H1 (cell line): ENCODE data around the gene PPWD1. TPM values are rescaled to one million over a fixed set of nuclear protein-coding genes. Genes with fewer than 3 reads are reported as not detected.

Experiments
- CTCF ChIA-PET: fragments of 300-600 bp; sonication (Branson Sonifier 250); formaldehyde crosslinking; loops from one replicate; lab custom pipeline; 2021; ENCODE audit not compliant: partially characterized antibody; lab: Charles Lee
- POLR2A ChIA-PET: fragments of 300-600 bp; sonication (Branson Sonifier 250); formaldehyde crosslinking; loops from one replicate; lab custom pipeline; 2021; ENCODE audit warnings: inconsistent platforms; ENCODE audit not compliant: partially characterized antibody; lab: Charles Lee
- DNase-seq, 2 experiments: peaks; one replicate each; pipeline versions ENCODE4 v3.0.0 to v3.0.0-alpha.2; 2010 to 2022; ENCODE audit warnings: low spot score in 2 of 2, low read depth in 1 of 2, mixed read lengths in 1 of 2
- FAIRE-seq: peaks from 2 replicates; lab custom pipeline; 2011; peaks lifted over from hg19 to GRCh38; lab: Jason Lieb, UNC
- H2AFZ ChIP-seq: 2 replicates; pipeline ENCODE4 v1.8.1; 2012; ENCODE audit warnings: low read length, inconsistent platforms
- H2AK5ac ChIP-seq: 2 replicates; pipeline ENCODE4 v1.6.1; 2013; ENCODE audit warnings: low read depth, low read length
- H2BK120ac ChIP-seq: replicated peaks from 2 replicates; pipeline ENCODE3; 2013; ENCODE audit warnings: low read depth, low read length, inconsistent platforms
- H2BK12ac ChIP-seq: 2 replicates; pipeline ENCODE4 v1.6.1; 2013; ENCODE audit warnings: low read depth, low read length
- H2BK15ac ChIP-seq: 2 replicates; pipeline ENCODE4 v1.6.1; 2013; ENCODE audit warnings: low read length
- H2BK20ac ChIP-seq: 2 replicates; pipeline ENCODE4 v1.6.1; 2013; ENCODE audit warnings: low read length
- H2BK5ac ChIP-seq: 2 replicates; pipeline ENCODE4 v1.6.1; 2013; ENCODE audit warnings: low read depth, low read length
- H3K14ac ChIP-seq: 2 replicates; pipeline ENCODE4 v1.6.1; 2013; ENCODE audit warnings: inconsistent platforms; ENCODE audit not compliant: insufficient read length
- H3K18ac ChIP-seq: 2 replicates; pipeline ENCODE4 v1.6.1; 2013; ENCODE audit warnings: low read length; ENCODE audit errors: extremely low read depth
- H3K23ac ChIP-seq: 2 replicates; pipeline ENCODE4 v1.6.1; 2013; ENCODE audit warnings: inconsistent platforms; ENCODE audit not compliant: insufficient read length
- H3K23me2 ChIP-seq: 2 replicates; pipeline ENCODE4 v1.6.1; 2013; ENCODE audit warnings: low read depth, low read length
- H3K27ac ChIP-seq: 2 replicates; pipeline ENCODE4 v1.6.1; 2011; ENCODE audit warnings: low read depth, low read length, inconsistent platforms
- H3K27me3 ChIP-seq, 4 experiments: replicated peaks in 1 of 4; 1 replicate in 1 of 4; 2 replicates in 3 of 4; pipeline versions ENCODE4 v1.6.1 to v1.8.1; 2011 to 2013; ENCODE audit warnings: low read length in 3 of 4, mild to moderate bottlenecking in 3 of 4, inconsistent platforms in 2 of 4, mixed read lengths in 2 of 4, moderate library complexity in 1 of 4; ENCODE audit not compliant: control insufficient read depth in 3 of 4, insufficient read depth in 3 of 4; ENCODE audit errors: extremely low read depth in 1 of 4
- H3K36me3 ChIP-seq, 4 experiments: 2 replicates each; pipeline versions ENCODE4 v1.6.1 to v1.8.1; 2011 to 2013; ENCODE audit warnings: mild to moderate bottlenecking in 4 of 4, low read length in 3 of 4, moderate library complexity in 2 of 4, control low read depth in 1 of 4, inconsistent platforms in 1 of 4; ENCODE audit not compliant: insufficient read depth in 4 of 4, control insufficient read depth in 2 of 4
- H3K4ac ChIP-seq: replicated peaks from 2 replicates; pipeline ENCODE3; 2013; ENCODE audit warnings: low read length, low read depth, mixed read lengths, inconsistent platforms; ENCODE audit not compliant: insufficient read length
- H3K4me1 ChIP-seq, 4 experiments: replicated peaks in 1 of 4; 1 replicate in 1 of 4; 2 replicates in 3 of 4; pipeline versions ENCODE4 v1.6.1 to v1.8.1; 2011 to 2013; ENCODE audit warnings: low read length in 3 of 4, inconsistent platforms in 2 of 4, mixed read lengths in 1 of 4; ENCODE audit not compliant: insufficient read depth in 4 of 4, control insufficient read depth in 3 of 4
- H3K4me2 ChIP-seq, 2 experiments: 2 replicates each; pipeline versions ENCODE4 v1.6.1 to v1.8.1; 2011 to 2013; ENCODE audit warnings: low read depth in 2 of 2, low read length in 2 of 2, control low read depth in 1 of 2, inconsistent platforms in 1 of 2, mild to moderate bottlenecking in 1 of 2; ENCODE audit not compliant: insufficient read depth in 1 of 2
- H3K4me3 ChIP-seq, 4 experiments: fragments of 200-600, 300-600 bp in 1 of 4; sonication (generic), shearing (Covaris generic), sonication (Bioruptor Twin) in 1 of 4; 2 replicates each; pipeline versions ENCODE4 v1.5.1 to v1.8.1; 2011 to 2016; ENCODE audit warnings: low read length in 4 of 4, low read depth in 3 of 4, control low read depth in 2 of 4, inconsistent platforms in 2 of 4, mild to moderate bottlenecking in 2 of 4, mixed read lengths in 1 of 4, moderate library complexity in 1 of 4; ENCODE audit not compliant: insufficient read depth in 2 of 4; ENCODE audit errors: extremely low read depth in 1 of 4
- H3K56ac ChIP-seq: replicated peaks from 2 replicates; pipeline ENCODE3; 2013; ENCODE audit warnings: low read depth, mild to moderate bottlenecking, mixed read lengths, low read length, inconsistent platforms; ENCODE audit not compliant: insufficient read length
- H3K79me1 ChIP-seq: 2 replicates; pipeline ENCODE4 v1.6.1; 2013; ENCODE audit warnings: low read depth, low read length, control low read depth
- H3K79me2 ChIP-seq, 2 experiments: 2 replicates each; pipeline versions ENCODE4 v1.6.1 to v1.8.1; 2012 to 2013; ENCODE audit warnings: low read length in 2 of 2, mild to moderate bottlenecking in 2 of 2, inconsistent platforms in 1 of 2; ENCODE audit not compliant: insufficient read depth in 2 of 2, control insufficient read depth in 1 of 2
- H3K9ac ChIP-seq, 4 experiments: replicated peaks in 1 of 4; 1 replicate in 1 of 4; 2 replicates in 3 of 4; pipeline versions ENCODE4 v1.6.1 to v1.8.1; 2011 to 2013; ENCODE audit warnings: low read depth in 3 of 4, low read length in 3 of 4, control low read depth in 2 of 4, mild to moderate bottlenecking in 2 of 4, moderate library complexity in 2 of 4, inconsistent platforms in 1 of 4; ENCODE audit errors: extremely low read depth in 1 of 4
- H3K9me3 ChIP-seq, 2 experiments: 2 replicates each; pipeline versions ENCODE4 v1.6.1 to v1.8.1; 2012 to 2013; ENCODE audit warnings: mild to moderate bottlenecking in 2 of 2, moderate library complexity in 2 of 2, control low read depth in 1 of 2, inconsistent platforms in 1 of 2, low read depth in 1 of 2, low read length in 1 of 2, mixed read lengths in 1 of 2; ENCODE audit not compliant: insufficient read depth in 2 of 2
- H4K20me1 ChIP-seq, 2 experiments: replicated peaks in 1 of 2; 2 replicates each; pipeline versions ENCODE3 to v1.8.1; 2011 to 2013; ENCODE audit warnings: inconsistent platforms in 2 of 2, low read length in 2 of 2, mild to moderate bottlenecking in 1 of 2; ENCODE audit not compliant: insufficient read depth in 2 of 2, control insufficient read depth in 1 of 2
- H4K5ac ChIP-seq: 2 replicates; pipeline ENCODE4 v1.6.1; 2013; ENCODE audit warnings: low read length, low read depth, mixed read lengths, inconsistent platforms; ENCODE audit not compliant: insufficient read length
- H4K8ac ChIP-seq: 2 replicates; pipeline ENCODE4 v1.8.0; 2013; ENCODE audit warnings: mild to moderate bottlenecking, moderate library complexity, low read length, inconsistent platforms; ENCODE audit not compliant: insufficient read depth; ENCODE audit errors: extremely low read depth
- H4K91ac ChIP-seq: replicated peaks from 2 replicates; pipeline ENCODE3; 2013; ENCODE audit warnings: low read length, mixed read lengths, inconsistent platforms; ENCODE audit not compliant: insufficient read length
- ASH2L ChIP-seq: fragments of 200-600, 300-600 bp; sonication (generic); IDR thresholded peaks from one replicate; pipeline ENCODE4 v1.7.1; 2017; ENCODE audit warnings: low read length
- CHD1 ChIP-seq: IDR thresholded peaks from 2 replicates; pipeline ENCODE4 v1.6.1; 2012; ENCODE audit warnings: low read depth, low read length, improper control_type of control experiment
- CHD2 ChIP-seq: IDR thresholded peaks from 2 replicates; pipeline ENCODE4 v1.6.1; 2012; ENCODE audit warnings: low read length, improper control_type of control experiment
- GTF2F1 ChIP-seq: IDR thresholded peaks from 2 replicates; pipeline ENCODE4 v1.6.1; 2012; ENCODE audit warnings: low read depth, low read length, improper control_type of control experiment, borderline replicate concordance
- POLR2A ChIP-seq, 2 experiments: IDR thresholded peaks; 1 replicate in 1 of 2; 2 replicates in 1 of 2; pipeline ENCODE4 v1.6.1; 2011; ENCODE audit warnings: low read depth in 2 of 2, low read length in 2 of 2, mild to moderate bottlenecking in 2 of 2; ENCODE audit errors: control extremely low read depth in 1 of 2
- SP4 ChIP-seq: IDR thresholded peaks from 2 replicates; pipeline ENCODE4 v1.6.1; 2012; ENCODE audit warnings: low read length, inconsistent platforms
- TAF1 ChIP-seq: IDR thresholded peaks from 2 replicates; pipeline ENCODE4 v1.6.1; 2011; ENCODE audit warnings: mild to moderate bottlenecking, low read depth, low read length
- WGBS, 2 experiments: shearing (Covaris generic) in 1 of 2; methylation state at CpG; one replicate each; pipeline versions ENCODE4 v1.1.6 to v1.1.7; 2013 to 2015; ENCODE audit warnings: low lambda C conversion rate in 2 of 2, mixed read lengths in 2 of 2, inconsistent platforms in 1 of 2, low coverage in 1 of 2, missing lambda C conversion rate in 1 of 2; ENCODE audit not compliant: insufficient replicate concordance in 2 of 2, insufficient coverage in 1 of 2, insufficient read length in 1 of 2; ENCODE audit errors: extremely low coverage in 1 of 2, missing lambda C conversion rate in 1 of 2; 5-methylcytosine and 5-hydroxymethylcytosine counted together
- long read RNA-seq, 2 experiments: library from RNA in 1 of 2; library from capped mRNA in 1 of 2; stranded (forward); transcript quantifications; one replicate each; pipeline ENCODE4 v2.0.0, GENCODE V29; 2021; ENCODE audit warnings: inconsistent platforms in 1 of 2
- polyA minus RNA-seq, 3 experiments: library from RNA; depleted of rRNA, polyadenylated mRNA; stranded (reverse); fragments of >200 nt; gene quantifications; 1 replicate in 2 of 3; 2 replicates in 1 of 3; pipeline ENCODE4 v1.2.3, GENCODE V29; 2011
- polyA plus RNA-seq, 7 experiments: library from polyadenylated mRNA; depleted of rRNA in 3 of 7; stranded (reverse) in 5 of 7; unstranded in 2 of 7; fragments of >200 nt in 5 of 7; fragments of 200-250 nt in 2 of 7; gene quantifications; 1 replicate in 5 of 7; 2 replicates in 1 of 7; 4 replicates in 1 of 7; pipeline versions ENCODE4 v1.2.1 to v1.2.3, GENCODE V29; 2011 to 2013; ENCODE audit warnings: missing spikeins in 2 of 7, mixed read lengths in 2 of 7
- total RNA-seq: library from RNA; stranded (reverse); fragmentation: NEBNext Ultra II Directional; extraction: Animal tissue kit (Norgen Biotek cat#: 25700); gene quantifications from 2 replicates; pipeline ENCODE4 v1.2.1, GENCODE V29; 2021

PPWD1 gene
- total RNA-seq, result 34.0 and 35.7 TPM in 2 replicates
- 4.0 and 5.0 TPM in 2 replicates for polyA plus RNA-seq (2011; rRNA removed)
- 9.5 TPM for polyA plus RNA-seq (2011; cell fraction: cytosol; rRNA removed)
- polyA plus RNA-seq (2011; cell fraction: nucleus; rRNA removed), result 4.9 TPM
- polyA plus RNA-seq (2012, experiment 1 of 2), result 24.5 to 43.7 TPM (median 26.2 TPM) in 4 replicates
- polyA plus RNA-seq (2012, experiment 2 of 2), result 3.2 TPM
- 38.2 TPM for polyA plus RNA-seq (2013, experiment 1 of 2)
- polyA plus RNA-seq (2013, experiment 2 of 2), result 33.4 TPM
- polyA minus RNA-seq (2011; rRNA and poly(A)+ RNA removed), result 11.0 and 11.7 TPM in 2 replicates
- 12.6 TPM for polyA minus RNA-seq (2011; cell fraction: cytosol; rRNA and poly(A)+ RNA removed)
- polyA minus RNA-seq (2011; cell fraction: nucleus; rRNA and poly(A)+ RNA removed), result 24.6 TPM
- long read RNA-seq, experiment 1, transcript PPWD1-201 (11 exons, 2,166 nt), result major isoform, 12 of 33 reads
- long read RNA-seq, experiment 1, partial matches to known transcripts, result 18 of 33 reads
- long read RNA-seq, experiment 1, other reads (novel, unspliced or antisense), result 2 of 33 reads
- long read RNA-seq, experiment 2, transcript PPWD1-201 (11 exons, 2,166 nt), result major isoform, 20 of 22 reads
- long read RNA-seq, experiment 2, partial matches to known transcripts, result 2 of 22 reads
- long read RNA-seq, experiment 2, other reads (novel, unspliced or antisense), result 0 of 22 reads

- ChIA-PET POLR2A (interaction anchor here (0.8 to 2.2 kb wide), 19 partner anchors 8 to 581 kb away, joined by 3 to 10 read pairs (median 4); partner anchors contain the start of genes ADAMTS6, SREK1 and TRIM23), CTCF (interaction anchor here (0.7 to 1.1 kb wide), 3 partner anchors 80 to 755 kb away, joined by 3 to 4 read pairs (median 3); no protein-coding TSS in a partner anchor)
- Histone ChIP-seq H4K5ac (peak within 1 kb of the TSS; percentile 52), H2AK5ac (no peak within 1 kb of the TSS), H3K27ac (peak within 1 kb of the TSS; percentile 95), H2BK5ac (peak within 1 kb of the TSS; percentile 80), H3K36me3 (peaks cover 0 to 11% (median under 1%) of the 10 kb centered on the region in 4 experiments; a peak in 2 of 8 replicates), H2BK12ac (peak within 1 kb of the TSS; percentile 81; the same call in 1 of the 2 replicates), H3K56ac (no peak within 1 kb of the TSS), H3K23ac (no peak within 1 kb of the TSS), H2BK120ac (no peak within 1 kb of the TSS), H3K4me3 (peak within 1 kb of the TSS; percentile 76 to 98 (median 90)), H3K4me2 (peak within 1 kb of the TSS; percentile 60 to 85), H3K4me1 (peaks cover 0 to 2% (median 0%) of the 10 kb centered on the region in 4 experiments; a peak in 2 of 7 replicates), H3K79me2 (peaks cover 0 to 61% of the 10 kb centered on the region in 2 experiments; a peak in 2 of 4 replicates), H2BK15ac (no peak within 1 kb of the TSS), H3K9ac (peak within 1 kb of the TSS; percentile 92 to 98 (median 96)), H4K20me1 (peaks cover 0 to 2% of the 10 kb centered on the region in 2 experiments), H3K18ac (peak within 1 kb of the TSS; percentile 79), H3K14ac (no peak within 1 kb of the TSS), H2BK20ac (no peak within 1 kb of the TSS), H3K79me1 (no peaks in the 10 kb centered on the region; the same call in 1 of the 2 replicates), H3K4ac (no peak within 1 kb of the TSS), H2AFZ (peak within 1 kb of the TSS; percentile 99), H3K23me2 (peaks cover 6% of the 10 kb centered on the region; the same call in 1 of the 2 replicates), H3K9me3 (no peaks in the 10 kb centered on the region), H4K8ac (peak within 1 kb of the TSS; percentile 98), H3K27me3 (no peaks in the 10 kb centered on the region), H4K91ac (no peak within 1 kb of the TSS)
- FAIRE-seq (peak; percentile 81), DNase-seq (peak; percentile 86 to 95)
- 2% methylated on average over 54 of the region's 54 CpGs; no CpG with 5 or more reads in 1 of the 2 experiments for WGBS, 2 experiments
- TF ChIP-seq ASH2L, result peak; percentile 95
- peak; percentile 78; the same call in 1 of the 2 replicates for TF ChIP-seq GTF2F1
- TF ChIP-seq TAF1, result peak; percentile 96
- TF ChIP-seq SP4, result peak; percentile 70; the same call in 1 of the 2 replicates
- TF ChIP-seq POLR2A (IDR thresholded peaks at IDR 0.05; ENCODE audit: control extremely low read depth in 1 of 2, low read depth in 2 of 2, low read length in 2 of 2), result peak; percentile 62 to 97
- peak; percentile 78 for TF ChIP-seq CHD2
- TF ChIP-seq CHD1, result no peak
These were observed at the start of gene PPWD1, which contains the start of gene CENPK for GRCh38 chr5:65562731-65563701. TSS of gene PPWD1 (plus strand) at chr5:65563296. CDS start at chr5:65563311, 15 bp downstream. TSS of gene CENPK (minus strand) at chr5:65563168. CDS start at chr5:65554907, 8,261 bp downstream.
